SK-N-SH (cell line): ENCODE measurements around the gene PRAME. TPM values are rescaled to one million over a fixed set of nuclear protein-coding genes. Genes with fewer than 3 reads are reported as not detected.

Experiments used
- CTCF ChIA-PET: fragments of 300-600, 350-600 bp; formaldehyde crosslinking; extraction: SDS; loops from one replicate; lab custom pipeline; 2021; lab: Yijun Ruan, JAX
- POLR2A ChIA-PET: fragments of 350-600 bp; sonication (Branson Sonifier 250); formaldehyde crosslinking; extraction: SDS; loops from one replicate; lab custom pipeline; 2020; ENCODE audit warnings: antibody characterized with exemption, inconsistent platforms; lab: Yijun Ruan, JAX
- DNase-seq: peaks from one replicate; pipeline ENCODE4 v3.0.0; 2012
- H2AFZ ChIP-seq: fragments of 200-600 bp; sonication (generic); 2 replicates; pipeline ENCODE4 v1.8.1; 2016; ENCODE audit warnings: antibody characterized with exemption, mild to moderate bottlenecking, low read depth
- H3F3A ChIP-seq: fragments of 200-600 bp; sonication (generic); replicated peaks from 2 replicates; pipeline ENCODE3; 2016; ENCODE audit warnings: antibody characterized with exemption, mild to moderate bottlenecking; ENCODE audit not compliant: insufficient read depth
- H3K27ac ChIP-seq, 2 experiments: fragments of 200-500 bp in 1 of 2; fragments of 200-600 bp in 1 of 2; sonication (Bioruptor generic) in 1 of 2; sonication (generic), shearing (Covaris generic) in 1 of 2; 2 replicates each; pipeline versions ENCODE4 v1.5.1 to v1.6.1; 2014 to 2016; ENCODE audit warnings: low read depth in 2 of 2, inconsistent platforms in 1 of 2, low read length in 1 of 2, mild to moderate bottlenecking in 1 of 2, mixed read lengths in 1 of 2
- H3K27me3 ChIP-seq: fragments of 200-600 bp; sonication (generic), shearing (Covaris generic); 2 replicates; pipeline ENCODE4 v1.6.1; 2016; ENCODE audit warnings: mixed run types; ENCODE audit not compliant: insufficient read depth
- H3K36me3 ChIP-seq, 2 experiments: fragments of 200-500 bp in 1 of 2; fragments of 200-600 bp in 1 of 2; sonication (Bioruptor generic) in 1 of 2; sonication (generic) in 1 of 2; replicated peaks in 1 of 2; 2 replicates each; pipeline versions ENCODE3 to v1.5.1; 2014 to 2016; ENCODE audit warnings: low read length in 1 of 2, mild to moderate bottlenecking in 1 of 2; ENCODE audit not compliant: insufficient read depth in 2 of 2, control insufficient read depth in 1 of 2
- H3K4me1 ChIP-seq, 2 experiments: fragments of 200-500 bp in 1 of 2; fragments of 200-600 bp in 1 of 2; sonication (Bioruptor generic) in 1 of 2; sonication (generic), shearing (Covaris generic) in 1 of 2; 2 replicates each; pipeline versions ENCODE4 v1.5.1 to v1.6.1; 2014 to 2016; ENCODE audit warnings: low read depth in 1 of 2, low read length in 1 of 2, mixed run types in 1 of 2; ENCODE audit not compliant: insufficient read depth in 2 of 2, control insufficient read depth in 1 of 2
- H3K4me2 ChIP-seq: fragments of 200-600 bp; sonication (generic), shearing (Covaris generic); 2 replicates; pipeline ENCODE4 v1.6.1; 2017; ENCODE audit warnings: mixed run types
- H3K4me3 ChIP-seq, 2 experiments: fragments of 200-500 bp in 1 of 2; fragments of 200-600 bp in 1 of 2; sonication (Bioruptor generic) in 1 of 2; sonication (generic), shearing (Covaris generic) in 1 of 2; 2 replicates each; pipeline versions ENCODE4 v1.5.1 to v1.8.1; 2014 to 2016; ENCODE audit warnings: low read depth in 2 of 2, inconsistent platforms in 1 of 2, low read length in 1 of 2, mild to moderate bottlenecking in 1 of 2, mixed read lengths in 1 of 2, moderate library complexity in 1 of 2
- H3K79me2 ChIP-seq: fragments of 200-600 bp; sonication (generic); 2 replicates; pipeline ENCODE4 v1.8.1; 2017; ENCODE audit warnings: mild to moderate bottlenecking; ENCODE audit not compliant: insufficient read depth
- H3K9ac ChIP-seq: fragments of 200-600 bp; sonication (generic); 2 replicates; pipeline ENCODE4 v1.6.1; 2017; ENCODE audit warnings: mixed run types
- H3K9me2 ChIP-seq: fragments of 200-600 bp; sonication (generic); 2 replicates; pipeline ENCODE4 v1.6.1; 2017; ENCODE audit warnings: mixed run types
- H3K9me3 ChIP-seq: fragments of 200-600 bp; sonication (generic); 2 replicates; pipeline ENCODE4 v1.6.1; 2017; ENCODE audit warnings: mixed run types, mild to moderate bottlenecking, moderate library complexity
- H4K20me1 ChIP-seq: fragments of 200-600 bp; sonication (generic); 2 replicates; pipeline ENCODE4 v1.6.1; 2017; ENCODE audit warnings: mild to moderate bottlenecking, mixed run types; ENCODE audit not compliant: insufficient read depth
- CHD2 ChIP-seq: fragments of 150-350 bp; IDR thresholded peaks from 2 replicates; pipeline ENCODE4 v1.6.1; 2018; ENCODE audit warnings: low read length; ENCODE audit not compliant: partially characterized antibody
- EZH2phosphoT487 ChIP-seq: fragments of 200-600 bp; sonication (generic); IDR thresholded peaks from 2 replicates; pipeline ENCODE4 v1.6.1; 2017; ENCODE audit warnings: low read depth, mixed run types, mild to moderate bottlenecking, antibody characterized with exemption, moderate library complexity, borderline replicate concordance
- GABPA ChIP-seq: IDR thresholded peaks from 2 replicates; pipeline ENCODE4 v1.4.0; 2012; ENCODE audit warnings: low read depth, mild to moderate bottlenecking
- GATA2 ChIP-seq: sonication (generic); formaldehyde crosslinking; IDR thresholded peaks from 2 replicates; pipeline ENCODE4 v1.5.0; 2020; ENCODE audit warnings: mild to moderate bottlenecking, missing genetic modification reagents
- MXI1 ChIP-seq: IDR thresholded peaks from 2 replicates; pipeline ENCODE4 v1.6.1; 2012; ENCODE audit warnings: mild to moderate bottlenecking, low read depth, low read length, improper control_type of control experiment
- NRF1 ChIP-seq: IDR thresholded peaks from 2 replicates; pipeline ENCODE4 v1.6.1; 2012; ENCODE audit warnings: low read depth, mild to moderate bottlenecking, low read length
- RAD21 ChIP-seq: IDR thresholded peaks from 2 replicates; pipeline ENCODE4 v1.6.1; 2012; ENCODE audit warnings: mild to moderate bottlenecking, low read length
- RCOR1 ChIP-seq: fragments of 150-350 bp; IDR thresholded peaks from 2 replicates; pipeline ENCODE4 v1.6.1; 2017; ENCODE audit warnings: antibody characterized with exemption, low read length
- RXRA ChIP-seq: IDR thresholded peaks from 2 replicates; pipeline ENCODE4 v1.4.0; 2012; ENCODE audit warnings: low read depth, mild to moderate bottlenecking, borderline replicate concordance
- SMC3 ChIP-seq: IDR thresholded peaks from 2 replicates; pipeline ENCODE4 v1.6.1; 2012; ENCODE audit warnings: low read depth, low read length, improper control_type of control experiment
- WGBS: methylation state at CpG from one replicate; pipeline ENCODE4 v1.1.6; 2017; ENCODE audit warnings: low lambda C conversion rate; 5-methylcytosine and 5-hydroxymethylcytosine counted together
- polyA plus RNA-seq, 3 experiments: library from polyadenylated mRNA; depleted of rRNA; stranded (reverse); fragments of >200 nt; gene quantifications; 2 replicates each; pipeline ENCODE4 v1.2.3, GENCODE V29; 2012
- TF ChIP-seq, protein P1 (sequence below): fragments of 200-600 bp; sonication (generic); IDR thresholded peaks from 2 replicates; pipeline ENCODE4 v1.6.1; 2017; ENCODE audit warnings: antibody characterized with exemption, mild to moderate bottlenecking, moderate library complexity
- TF ChIP-seq, protein P2 (sequence below): IDR thresholded peaks from 2 replicates; pipeline ENCODE4 v1.4.0; 2012; ENCODE audit warnings: low read depth
- TF ChIP-seq, protein P3 (sequence below): IDR thresholded peaks from 2 replicates; pipeline ENCODE4 v1.4.0; 2012; ENCODE audit warnings: low read depth, borderline replicate concordance
- TF ChIP-seq, protein P4 (sequence below): IDR thresholded peaks from 2 replicates; pipeline ENCODE4 v1.4.0; 2012; ENCODE audit warnings: low read depth, borderline replicate concordance
- TF ChIP-seq, protein P5 (sequence below): fragments of 150-350 bp; IDR thresholded peaks from 2 replicates; pipeline ENCODE4 v1.6.1; 2016; ENCODE audit warnings: mild to moderate bottlenecking, low read depth, low read length

Gene PRAME
- polyA plus RNA-seq, 1 of the 3 experiments (the other 2 are of a cell fraction): 193 TPM

DNA sequence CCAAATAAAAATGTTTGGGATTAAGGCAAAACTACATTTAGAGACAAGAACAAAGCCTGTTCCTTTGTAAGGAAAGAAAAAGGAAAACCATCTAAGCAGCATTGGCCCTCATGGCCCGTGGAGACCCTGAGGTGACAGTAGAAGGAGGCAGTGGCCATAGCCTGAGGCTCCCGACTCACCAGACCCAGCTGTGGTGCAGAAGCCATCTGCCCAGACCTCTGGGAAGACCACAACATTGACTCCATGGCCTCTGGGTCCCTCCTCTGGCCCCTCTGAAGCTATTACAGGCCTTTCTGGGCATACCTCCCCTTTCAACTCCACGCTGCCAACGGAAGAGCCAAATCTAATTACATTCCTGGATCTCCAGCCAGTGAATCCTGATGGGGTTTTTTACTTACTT, 6.4 kb downstream of the PRAME start:
- peaks cover 0 to 54% of the 10 kb centered on the region in 2 experiments; a peak in 3 of 4 replicates for H3K4me1 ChIP-seq
- peaks cover 72% of the 10 kb centered on the region for H3K79me2 ChIP-seq
- H3F3A ChIP-seq: peaks cover 19% of the 10 kb centered on the region
- 36% methylated on average over 4 of the region's 4 CpGs for WGBS
- CTCF ChIA-PET: interaction anchor here (0.8 to 4.0 kb wide), 12 partner anchors 24 to 130 kb away, joined by 3 to 15 read pairs (median 4); partner anchors contain the start of gene ZNF280B
- H3K4me2 ChIP-seq: peak overlapping the region; percentile 31; the same call in 1 of the 2 replicates
- no peaks in the 10 kb centered on the region for H3K27me3 ChIP-seq
- peaks cover 97% of the 10 kb centered on the region for H4K20me1 ChIP-seq
- H2AFZ ChIP-seq: no peak overlapping the region
- no peak overlapping the region for H3K9ac ChIP-seq
- TF ChIP-seq CHD2 (peak; percentile 40), SMC3 (peak; percentile 30; the same call in 1 of the 2 replicates), EZH2phosphoT487 (no peak), MXI1 (peak; percentile 88), NRF1 (no peak), RAD21 (peak; percentile 75), RCOR1 (peak; percentile 49; the same call in 1 of the 2 replicates)
- TF ChIP-seq, protein P1, sequence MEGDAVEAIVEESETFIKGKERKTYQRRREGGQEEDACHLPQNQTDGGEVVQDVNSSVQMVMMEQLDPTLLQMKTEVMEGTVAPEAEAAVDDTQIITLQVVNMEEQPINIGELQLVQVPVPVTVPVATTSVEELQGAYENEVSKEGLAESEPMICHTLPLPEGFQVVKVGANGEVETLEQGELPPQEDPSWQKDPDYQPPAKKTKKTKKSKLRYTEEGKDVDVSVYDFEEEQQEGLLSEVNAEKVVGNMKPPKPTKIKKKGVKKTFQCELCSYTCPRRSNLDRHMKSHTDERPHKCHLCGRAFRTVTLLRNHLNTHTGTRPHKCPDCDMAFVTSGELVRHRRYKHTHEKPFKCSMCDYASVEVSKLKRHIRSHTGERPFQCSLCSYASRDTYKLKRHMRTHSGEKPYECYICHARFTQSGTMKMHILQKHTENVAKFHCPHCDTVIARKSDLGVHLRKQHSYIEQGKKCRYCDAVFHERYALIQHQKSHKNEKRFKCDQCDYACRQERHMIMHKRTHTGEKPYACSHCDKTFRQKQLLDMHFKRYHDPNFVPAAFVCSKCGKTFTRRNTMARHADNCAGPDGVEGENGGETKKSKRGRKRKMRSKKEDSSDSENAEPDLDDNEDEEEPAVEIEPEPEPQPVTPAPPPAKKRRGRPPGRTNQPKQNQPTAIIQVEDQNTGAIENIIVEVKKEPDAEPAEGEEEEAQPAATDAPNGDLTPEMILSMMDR: peak; percentile 26
- TF ChIP-seq, all 33 proteins: peak for 6
- Histone ChIP-seq H3K9me2 (no peaks in the 10 kb centered on the region), H3K9me3 (no peaks in the 10 kb centered on the region), H3K36me3 (peaks cover 69 to 81% of the 10 kb centered on the region in 2 experiments), H3K4me3 (peak overlapping the region in 1 of 2 experiments; percentile 13; a peak in 1 of 4 replicates), H3K27ac (peak overlapping the region in 1 of 2 experiments; percentile 63; a peak in 2 of 4 replicates)
- DNase-seq: peak; percentile 80
- POLR2A ChIA-PET: interaction anchor here (0.6 kb wide), 1 partner anchor 44 kb away, joined by 3 read pairs; the partner anchor contains the start of gene ZNF280B

DNA sequence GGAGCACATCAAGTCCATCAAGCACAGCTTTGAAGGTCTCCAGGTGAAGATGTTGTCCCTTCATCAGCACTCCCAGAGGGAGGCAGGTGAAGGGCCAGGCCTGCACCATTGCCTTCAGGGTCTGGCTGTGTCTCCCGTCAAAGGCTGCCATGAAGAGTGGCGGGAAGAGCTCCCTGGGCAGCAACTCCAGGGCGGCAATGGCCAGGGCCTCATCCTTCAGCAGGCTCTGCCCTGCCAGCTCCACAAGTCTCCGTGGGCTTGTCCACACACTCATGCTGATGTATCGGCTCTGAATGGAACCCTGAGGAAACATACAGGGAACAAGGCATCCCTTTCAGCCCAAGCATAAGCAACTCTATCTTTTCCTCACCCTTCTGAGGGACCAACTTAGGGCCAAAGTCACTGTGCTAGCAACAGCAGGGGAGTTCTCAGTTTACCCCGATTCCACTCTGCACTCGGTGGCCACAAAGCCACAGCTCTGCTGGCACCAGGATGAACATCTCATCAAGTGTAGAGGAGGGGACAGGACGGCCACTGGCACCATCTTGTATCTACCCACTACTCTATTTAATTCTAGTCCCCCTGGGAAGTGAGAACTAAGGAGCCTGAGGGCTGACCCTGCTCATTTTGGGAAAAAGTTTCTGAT, 8.2 kb downstream of the PRAME start:
- CTCF ChIA-PET: interaction anchor here (1.1 to 4.0 kb wide), 3 partner anchors 8 to 42 kb away, joined by 4 to 15 read pairs (median 5); partner anchors contain the start of genes PRAME and ZNF280B
- H3K27ac ChIP-seq: no peak overlapping the region
- H2AFZ ChIP-seq: no peak overlapping the region
- no peaks in the 10 kb centered on the region for H3K27me3 ChIP-seq
- peaks cover 90% of the 10 kb centered on the region for H4K20me1 ChIP-seq
- DNase-seq: no peak
- 90% methylated on average over 8 of the region's 8 CpGs for WGBS
- peaks cover 0 to 45% of the 10 kb centered on the region in 2 experiments; a peak in 3 of 4 replicates for H3K4me1 ChIP-seq
- no peak overlapping the region for H3K4me2 ChIP-seq
- H3K9ac ChIP-seq: no peak overlapping the region
- H3K79me2 ChIP-seq: peaks cover 56% of the 10 kb centered on the region
- H3K9me2 ChIP-seq: no peaks in the 10 kb centered on the region
- no peaks in the 10 kb centered on the region for H3K9me3 ChIP-seq
- H3F3A ChIP-seq: peaks cover 29% of the 10 kb centered on the region
- POLR2A ChIA-PET: interaction anchor here (1.0 kb wide), 1 partner anchor 8 kb away, joined by 3 read pairs; the partner anchor contains the start of gene PRAME
- H3K4me3 ChIP-seq: no peak overlapping the region
- peaks cover 71 to 87% of the 10 kb centered on the region in 2 experiments for H3K36me3 ChIP-seq
- no peak for TF ChIP-seq GATA2 (CRISPR knock-in tag)
- TF ChIP-seq GABPA: no peak
- TF ChIP-seq, protein P1: no peak
- TF ChIP-seq, protein P2, sequence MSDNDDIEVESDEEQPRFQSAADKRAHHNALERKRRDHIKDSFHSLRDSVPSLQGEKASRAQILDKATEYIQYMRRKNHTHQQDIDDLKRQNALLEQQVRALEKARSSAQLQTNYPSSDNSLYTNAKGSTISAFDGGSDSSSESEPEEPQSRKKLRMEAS: no peak
- TF ChIP-seq, protein P3, sequence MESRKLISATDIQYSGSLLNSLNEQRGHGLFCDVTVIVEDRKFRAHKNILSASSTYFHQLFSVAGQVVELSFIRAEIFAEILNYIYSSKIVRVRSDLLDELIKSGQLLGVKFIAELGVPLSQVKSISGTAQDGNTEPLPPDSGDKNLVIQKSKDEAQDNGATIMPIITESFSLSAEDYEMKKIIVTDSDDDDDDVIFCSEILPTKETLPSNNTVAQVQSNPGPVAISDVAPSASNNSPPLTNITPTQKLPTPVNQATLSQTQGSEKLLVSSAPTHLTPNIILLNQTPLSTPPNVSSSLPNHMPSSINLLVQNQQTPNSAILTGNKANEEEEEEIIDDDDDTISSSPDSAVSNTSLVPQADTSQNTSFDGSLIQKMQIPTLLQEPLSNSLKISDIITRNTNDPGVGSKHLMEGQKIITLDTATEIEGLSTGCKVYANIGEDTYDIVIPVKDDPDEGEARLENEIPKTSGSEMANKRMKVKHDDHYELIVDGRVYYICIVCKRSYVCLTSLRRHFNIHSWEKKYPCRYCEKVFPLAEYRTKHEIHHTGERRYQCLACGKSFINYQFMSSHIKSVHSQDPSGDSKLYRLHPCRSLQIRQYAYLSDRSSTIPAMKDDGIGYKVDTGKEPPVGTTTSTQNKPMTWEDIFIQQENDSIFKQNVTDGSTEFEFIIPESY: no peak
- no peak for TF ChIP-seq RXRA
- TF ChIP-seq, protein P4, sequence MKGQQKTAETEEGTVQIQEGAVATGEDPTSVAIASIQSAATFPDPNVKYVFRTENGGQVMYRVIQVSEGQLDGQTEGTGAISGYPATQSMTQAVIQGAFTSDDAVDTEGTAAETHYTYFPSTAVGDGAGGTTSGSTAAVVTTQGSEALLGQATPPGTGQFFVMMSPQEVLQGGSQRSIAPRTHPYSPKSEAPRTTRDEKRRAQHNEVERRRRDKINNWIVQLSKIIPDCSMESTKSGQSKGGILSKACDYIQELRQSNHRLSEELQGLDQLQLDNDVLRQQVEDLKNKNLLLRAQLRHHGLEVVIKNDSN: no peak
- TF ChIP-seq MXI1: no peak
- TF ChIP-seq, protein P5, sequence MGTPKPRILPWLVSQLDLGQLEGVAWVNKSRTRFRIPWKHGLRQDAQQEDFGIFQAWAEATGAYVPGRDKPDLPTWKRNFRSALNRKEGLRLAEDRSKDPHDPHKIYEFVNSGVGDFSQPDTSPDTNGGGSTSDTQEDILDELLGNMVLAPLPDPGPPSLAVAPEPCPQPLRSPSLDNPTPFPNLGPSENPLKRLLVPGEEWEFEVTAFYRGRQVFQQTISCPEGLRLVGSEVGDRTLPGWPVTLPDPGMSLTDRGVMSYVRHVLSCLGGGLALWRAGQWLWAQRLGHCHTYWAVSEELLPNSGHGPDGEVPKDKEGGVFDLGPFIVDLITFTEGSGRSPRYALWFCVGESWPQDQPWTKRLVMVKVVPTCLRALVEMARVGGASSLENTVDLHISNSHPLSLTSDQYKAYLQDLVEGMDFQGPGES: no peak
